ENCODE measurements around the gene ZBTB21. TPM values are rescaled to one million over a fixed set of nuclear protein-coding genes. Genes with fewer than 3 reads are reported as not detected.

The ZBTB21 gene
- total RNA-seq, 2 experiments from 2014 or later: 30.7 to 32.9 TPM

DNA sequence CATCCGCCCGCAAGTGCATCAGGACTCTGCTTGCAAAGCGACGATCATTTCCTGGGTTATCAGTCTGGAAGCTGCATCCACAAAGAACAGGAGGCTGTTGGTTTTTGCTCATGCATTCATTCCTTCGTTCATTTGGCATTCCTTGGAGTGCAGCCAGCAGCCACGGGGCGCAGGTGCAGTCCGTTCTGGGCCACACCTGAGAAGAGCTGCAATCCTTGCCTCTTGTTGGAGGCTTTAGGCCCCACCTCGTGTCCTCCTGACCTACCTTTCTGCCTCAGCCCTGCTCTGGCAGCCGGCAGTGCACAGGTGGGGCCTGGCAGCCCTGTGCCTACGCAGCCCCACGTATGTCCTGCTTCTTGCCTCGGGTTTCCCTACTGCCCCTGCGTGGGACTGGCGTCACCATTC is 36.7 kb downstream of the ZBTB21 start:
- Mint-ChIP-seq H3K36me3 (ENCODE audit: low read depth) (no peaks in the 10 kb centered on the region), H3K4me3 (no peak overlapping the region), H3K27me3 (no peaks in the 10 kb centered on the region), H3K4me1 (peaks cover 17% of the 10 kb centered on the region), H3K27ac (no peak overlapping the region), H3K9me3 (ENCODE audit: low read depth) (peaks cover 8% of the 10 kb centered on the region)
- DNase-seq (no peak), ATAC-seq (no peak)
- POLR2A ChIA-PET: no interaction called here
- intact Hi-C loops (cut with DNase I, micrococcal nuclease): no loop called here
- CTCF ChIA-PET: interaction anchor here (0.7 to 0.9 kb wide), 2 partner anchors 72 to 135 kb away, joined by 3 to 4 read pairs; no protein-coding TSS in a partner anchor

DNA sequence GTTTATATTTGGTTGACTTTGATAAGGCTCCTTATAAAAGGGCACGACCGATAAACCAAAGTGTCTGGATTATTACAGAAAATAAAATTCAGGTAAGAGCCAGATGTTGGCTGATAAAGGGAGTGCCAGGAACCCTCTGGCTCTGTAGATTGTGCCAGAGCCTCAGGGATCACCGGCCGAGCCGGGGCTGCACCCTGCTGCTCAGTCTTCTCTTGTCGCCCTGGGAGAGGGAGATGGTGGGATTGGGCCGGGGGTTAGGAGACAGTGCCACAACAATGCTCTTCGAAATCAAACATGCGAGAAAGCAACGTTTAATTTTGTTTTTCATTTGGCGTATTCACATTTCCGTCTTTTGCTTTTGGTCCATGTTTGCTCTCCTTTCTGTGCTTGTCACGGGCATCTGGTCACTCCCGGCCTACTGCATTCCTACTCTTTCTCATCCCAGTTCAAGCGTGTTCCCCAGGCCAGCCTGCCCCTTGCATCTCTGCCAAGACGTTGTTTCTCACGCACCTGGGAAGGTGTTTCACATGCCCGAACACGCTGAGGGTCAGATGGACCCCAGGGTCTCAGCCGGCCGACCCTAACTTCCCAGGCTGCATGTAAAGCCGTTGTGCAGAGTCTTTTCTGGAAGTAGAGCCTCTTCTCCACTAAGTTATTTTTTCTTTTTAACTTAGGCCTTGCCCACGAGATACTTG is 37.5 kb downstream of the ZBTB21 start:
- Mint-ChIP-seq H3K36me3 (ENCODE audit: low read depth) (no peaks in the 10 kb centered on the region), H3K27ac (no peak overlapping the region), H3K27me3 (no peaks in the 10 kb centered on the region), H3K9me3 (ENCODE audit: low read depth) (peaks cover 8% of the 10 kb centered on the region), H3K4me1 (peaks cover 17% of the 10 kb centered on the region), H3K4me3 (no peak overlapping the region)
- CTCF ChIA-PET: interaction anchor here (0.9 kb wide), 1 partner anchor 136 kb away, joined by 3 read pairs; no protein-coding TSS in a partner anchor
- POLR2A ChIA-PET: interaction anchor here (0.6 kb wide), 1 partner anchor 118 kb away, joined by 5 read pairs; no protein-coding TSS in a partner anchor
- DNase-seq (no peak), ATAC-seq (no peak)
- intact Hi-C loops (cut with DNase I, micrococcal nuclease): no loop called here

DNA sequence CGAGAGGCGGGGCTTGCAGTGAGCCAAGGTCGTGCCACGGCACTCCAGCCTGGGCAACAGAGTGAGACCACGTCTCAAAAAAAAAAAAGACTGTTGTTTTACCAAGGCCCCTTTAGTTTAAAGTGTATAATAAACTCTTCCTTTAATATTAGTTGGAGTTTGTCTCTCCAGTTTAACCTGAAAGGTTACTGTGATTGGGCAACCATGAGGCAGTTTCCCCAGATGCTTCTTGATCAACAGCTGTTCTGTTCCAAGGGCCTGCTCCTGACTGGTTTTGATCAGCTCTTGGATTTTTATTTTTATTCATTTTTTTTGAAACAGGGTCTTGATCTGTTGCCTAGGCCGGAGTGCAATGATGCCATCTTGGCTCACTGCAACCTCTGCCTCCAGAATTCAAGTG is 38.3 kb downstream of the ZBTB21 start:
- Mint-ChIP-seq H3K9me3 (ENCODE audit: low read depth) (peaks cover 8% of the 10 kb centered on the region), H3K36me3 (ENCODE audit: low read depth) (no peaks in the 10 kb centered on the region), H3K4me1 (peaks cover 17% of the 10 kb centered on the region), H3K27ac (no peak overlapping the region), H3K4me3 (no peak overlapping the region), H3K27me3 (no peaks in the 10 kb centered on the region)
- ATAC-seq: no peak
- no peak for DNase-seq
- POLR2A ChIA-PET: interaction anchor here (0.6 kb wide), 1 partner anchor 119 kb away, joined by 5 read pairs; no protein-coding TSS in a partner anchor
- intact Hi-C loops (cut with DNase I, micrococcal nuclease): no loop called here
- CTCF ChIA-PET: no interaction called here

DNA sequence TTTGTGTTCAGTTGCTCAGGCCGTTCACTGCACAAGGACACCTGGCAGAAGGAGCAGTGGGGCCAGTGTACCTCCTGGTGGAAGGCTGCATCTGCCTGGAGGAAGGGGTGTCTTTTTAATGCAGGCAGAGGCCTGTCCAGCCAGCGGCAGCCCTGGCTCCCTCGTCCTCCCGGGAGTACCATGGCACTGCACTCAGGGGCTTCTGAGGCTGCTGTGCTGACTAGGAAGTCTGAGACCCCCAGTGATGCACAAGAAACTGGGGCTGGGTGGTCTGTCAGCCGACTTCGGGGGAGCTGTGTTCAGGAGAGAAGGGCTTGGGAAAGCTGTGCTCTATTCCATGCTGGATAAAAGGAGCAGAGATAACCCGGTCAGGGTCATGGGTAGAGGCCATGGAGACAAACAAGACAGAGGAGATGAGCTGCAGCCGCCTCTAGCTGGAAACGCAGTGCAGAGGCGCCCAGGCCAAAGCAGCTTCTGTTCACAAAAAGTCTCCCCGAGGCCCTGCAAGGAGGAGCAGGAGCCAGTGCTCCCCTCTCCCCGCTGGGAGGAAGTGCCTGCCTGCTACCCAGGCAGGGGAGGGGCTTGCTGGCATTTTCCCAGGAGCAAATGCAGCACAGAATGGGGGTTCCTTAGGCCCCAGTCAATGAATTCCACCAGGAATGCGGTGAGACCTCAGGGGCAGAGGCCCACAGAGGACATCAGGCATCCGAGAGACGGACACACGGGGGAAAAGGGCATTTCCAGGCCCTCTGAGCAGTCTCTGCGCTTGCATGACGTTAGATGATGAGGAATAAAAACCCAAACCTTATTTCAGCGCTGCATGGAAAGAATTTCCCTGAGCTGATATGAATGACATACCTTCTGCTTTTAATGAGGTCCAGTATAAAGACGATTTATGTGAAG is 39.2 kb downstream of the ZBTB21 start:
- H3K9me3 Mint-ChIP-seq (ENCODE audit: low read depth): peaks cover 8% of the 10 kb centered on the region
- no peaks in the 10 kb centered on the region for H3K27me3 Mint-ChIP-seq
- CTCF ChIA-PET: interaction anchor here (0.7 kb wide), 1 partner anchor 94 kb away, joined by 3 read pairs; no protein-coding TSS in a partner anchor
- H3K4me3 Mint-ChIP-seq: no peak overlapping the region
- H3K4me1 Mint-ChIP-seq: peaks cover 17% of the 10 kb centered on the region
- intact Hi-C loops (cut with DNase I, micrococcal nuclease): no loop called here
- no peak overlapping the region for H3K27ac Mint-ChIP-seq
- DNase-seq: no peak
- POLR2A ChIA-PET: no interaction called here
- H3K36me3 Mint-ChIP-seq (ENCODE audit: low read depth): no peaks in the 10 kb centered on the region
- no peak for ATAC-seq

DNA sequence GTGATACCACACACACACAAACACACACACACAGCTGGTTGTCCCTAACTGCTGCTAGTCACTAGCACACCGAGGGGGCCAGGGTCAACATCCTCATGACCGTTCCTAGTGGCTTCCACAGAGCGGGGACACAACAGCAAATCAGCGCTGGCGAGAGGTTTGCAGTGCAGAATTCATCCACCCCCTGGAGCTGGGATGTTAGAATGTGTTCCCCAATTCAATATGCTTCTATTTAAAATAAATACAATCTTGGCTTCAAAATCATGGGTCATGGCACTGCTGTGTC is 40.1 kb downstream of the ZBTB21 start:
- Mint-ChIP-seq H3K4me1 (peaks cover 14% of the 10 kb centered on the region), H3K9me3 (ENCODE audit: low read depth) (peaks cover 8% of the 10 kb centered on the region), H3K27me3 (no peaks in the 10 kb centered on the region), H3K36me3 (ENCODE audit: low read depth) (no peaks in the 10 kb centered on the region), H3K4me3 (no peak overlapping the region), H3K27ac (no peak overlapping the region)
- intact Hi-C loops (cut with DNase I, micrococcal nuclease): no loop called here
- DNase-seq (no peak), ATAC-seq (no peak)
- ChIA-PET POLR2A (no interaction called here), CTCF (no interaction called here)

DNA sequence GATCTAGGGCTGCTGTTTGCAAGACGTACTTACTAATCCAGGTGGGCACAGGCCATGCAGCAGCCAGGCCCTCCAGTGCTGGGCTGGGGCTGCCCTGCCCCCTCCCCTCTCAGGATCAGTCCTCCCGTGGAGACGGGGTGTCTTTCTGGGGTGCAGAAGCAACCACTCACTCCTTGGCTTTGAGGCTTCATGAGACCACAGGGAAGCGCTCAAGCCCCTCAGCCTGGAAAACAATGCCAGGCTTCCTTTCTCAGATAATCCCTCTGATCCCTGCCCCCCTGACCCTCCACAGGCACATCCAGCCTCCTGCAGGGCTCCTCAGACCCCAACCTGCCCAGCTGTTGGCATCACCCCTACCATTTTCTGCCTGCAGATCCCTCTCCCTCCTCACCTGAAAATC is 42.5 kb downstream of the ZBTB21 start:
- Mint-ChIP-seq H3K4me1 (no peaks in the 10 kb centered on the region), H3K27ac (no peak overlapping the region), H3K4me3 (no peak overlapping the region), H3K27me3 (no peaks in the 10 kb centered on the region), H3K9me3 (ENCODE audit: low read depth) (peaks cover 1% of the 10 kb centered on the region), H3K36me3 (ENCODE audit: low read depth) (no peaks in the 10 kb centered on the region)
- CTCF ChIA-PET: no interaction called here
- intact Hi-C loops (cut with DNase I, micrococcal nuclease): no loop called here
- POLR2A ChIA-PET: no interaction called here
- DNase-seq (no peak), ATAC-seq (no peak)

DNA sequence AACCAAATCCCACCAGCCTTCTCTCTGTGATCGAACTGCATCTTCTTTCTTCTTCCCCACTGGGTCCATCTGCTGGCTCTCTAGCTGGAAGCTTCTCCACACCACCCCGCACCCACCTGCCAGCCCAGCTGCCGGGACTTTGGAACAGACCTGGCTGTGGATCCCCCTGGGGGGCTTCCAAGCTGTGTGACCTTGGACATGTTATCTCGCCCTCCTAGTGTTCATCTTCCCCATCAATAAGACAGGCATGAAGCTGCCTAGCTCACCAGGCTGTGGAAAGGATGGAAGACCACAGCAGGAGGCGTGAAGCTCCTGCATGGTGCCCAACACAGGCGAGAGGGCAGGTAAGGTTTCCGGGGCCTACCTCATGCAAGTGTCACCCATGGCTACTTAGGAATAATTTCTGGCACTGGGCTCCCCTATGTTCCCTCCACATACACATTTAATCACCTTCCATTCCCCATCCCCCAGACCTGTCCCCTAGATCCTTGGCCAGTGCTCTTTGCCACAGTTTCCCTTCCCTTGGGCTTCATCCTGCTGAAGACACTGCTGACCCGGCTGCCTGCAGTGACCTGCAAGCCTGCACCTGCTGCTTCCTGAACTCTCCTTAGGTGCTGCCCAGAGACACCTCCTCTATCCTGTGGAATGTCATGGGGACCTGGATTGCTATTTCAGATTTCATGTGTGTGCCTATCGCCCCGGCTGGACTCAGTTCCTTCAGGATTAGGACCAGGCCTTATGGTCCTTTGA is 43.1 kb downstream of the ZBTB21 start:
- Mint-ChIP-seq H3K9me3 (ENCODE audit: low read depth) (no peaks in the 10 kb centered on the region), H3K27ac (no peak overlapping the region), H3K4me1 (no peaks in the 10 kb centered on the region), H3K27me3 (no peaks in the 10 kb centered on the region), H3K36me3 (ENCODE audit: low read depth) (no peaks in the 10 kb centered on the region), H3K4me3 (no peak overlapping the region)
- intact Hi-C loops (cut with DNase I, micrococcal nuclease): no loop called here
- ChIA-PET CTCF (interaction anchor here (0.7 kb wide), 1 partner anchor 327 kb away, joined by 3 read pairs; no protein-coding TSS in a partner anchor), POLR2A (no interaction called here)
- DNase-seq (no peak), ATAC-seq (no peak)

DNA sequence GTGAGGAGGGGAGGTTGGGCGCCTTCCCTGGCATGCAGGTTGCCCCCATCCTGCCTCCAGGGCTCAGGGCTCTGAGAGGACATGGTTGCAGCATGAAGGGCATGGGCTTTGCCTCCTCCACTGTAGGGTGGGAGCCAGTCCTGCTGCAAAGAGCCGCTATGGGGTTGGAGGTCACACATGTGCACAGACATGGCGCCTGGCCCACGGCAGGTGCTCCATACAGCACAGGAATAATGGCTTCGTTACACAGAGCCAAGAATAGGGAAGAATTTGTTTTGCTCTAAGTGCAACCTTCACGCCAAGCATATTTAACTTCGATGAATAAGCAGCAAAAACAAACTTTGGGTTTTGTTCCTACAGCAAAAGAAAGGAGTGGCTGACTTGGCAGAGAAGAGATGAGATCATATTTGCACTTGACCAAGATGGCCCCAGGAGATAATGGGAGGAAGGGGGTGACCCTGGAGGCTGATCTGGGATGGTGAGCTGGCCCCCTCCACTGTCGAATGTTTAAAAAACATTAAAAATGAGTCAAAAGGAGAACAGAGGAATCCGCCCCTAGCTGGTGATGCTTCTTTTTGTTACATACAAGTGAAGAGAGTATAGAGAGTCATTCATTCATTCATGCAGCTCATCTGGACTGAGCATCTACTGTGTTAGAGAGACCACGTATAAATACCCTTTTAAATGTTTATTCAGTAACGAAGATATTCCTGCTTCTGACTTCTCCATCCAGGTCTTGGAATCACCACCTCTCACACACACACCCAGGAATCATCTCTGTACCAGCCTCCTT is 43.9 kb downstream of the ZBTB21 start:
- no peaks in the 10 kb centered on the region for H3K36me3 Mint-ChIP-seq (ENCODE audit: low read depth)
- CTCF ChIA-PET: interaction anchor here (0.7 kb wide), 1 partner anchor 326 kb away, joined by 3 read pairs; no protein-coding TSS in a partner anchor
- peaks cover 2% of the 10 kb centered on the region for H3K27me3 Mint-ChIP-seq
- POLR2A ChIA-PET: no interaction called here
- H3K9me3 Mint-ChIP-seq (ENCODE audit: low read depth): no peaks in the 10 kb centered on the region
- H3K4me3 Mint-ChIP-seq: no peak overlapping the region
- no peak overlapping the region for H3K27ac Mint-ChIP-seq
- ATAC-seq: no peak
- intact Hi-C loops (cut with DNase I, micrococcal nuclease): no loop called here
- DNase-seq: no peak
- no peaks in the 10 kb centered on the region for H3K4me1 Mint-ChIP-seq

DNA sequence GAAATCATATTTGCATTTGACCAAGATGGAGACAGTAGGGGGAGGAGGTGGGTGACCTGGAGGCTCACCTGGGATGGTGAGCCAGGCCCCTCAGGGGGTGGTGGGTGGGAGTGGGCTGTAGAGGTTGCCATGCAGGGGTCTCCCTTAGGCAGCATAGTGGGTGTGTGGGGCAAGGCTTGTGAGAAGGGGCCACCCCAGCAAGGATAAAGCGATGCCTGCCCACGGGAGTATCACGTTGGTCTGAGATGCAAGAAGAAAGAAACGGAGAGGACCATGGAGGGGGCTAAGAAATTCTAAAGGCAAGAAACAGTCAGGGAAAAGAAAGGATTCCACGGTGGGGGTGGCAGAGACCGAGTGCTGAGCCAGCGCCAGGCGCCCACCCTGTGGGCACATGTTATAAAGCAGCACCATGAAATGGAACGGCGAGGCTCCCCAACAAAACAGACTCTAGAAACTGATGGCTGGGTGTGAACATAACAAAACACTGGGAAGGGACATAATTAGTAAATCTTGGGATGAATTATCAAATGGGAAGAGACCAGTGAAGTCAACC is 44.6 kb downstream of the ZBTB21 start:
- Mint-ChIP-seq H3K27me3 (peaks cover 4% of the 10 kb centered on the region), H3K4me3 (no peak overlapping the region), H3K9me3 (ENCODE audit: low read depth) (no peaks in the 10 kb centered on the region), H3K27ac (no peak overlapping the region), H3K36me3 (ENCODE audit: low read depth) (no peaks in the 10 kb centered on the region), H3K4me1 (no peaks in the 10 kb centered on the region)
- ChIA-PET CTCF (no interaction called here), POLR2A (no interaction called here)
- DNase-seq: no peak
- ATAC-seq: no peak
- intact Hi-C loops (cut with DNase I, micrococcal nuclease): no loop called here

DNA sequence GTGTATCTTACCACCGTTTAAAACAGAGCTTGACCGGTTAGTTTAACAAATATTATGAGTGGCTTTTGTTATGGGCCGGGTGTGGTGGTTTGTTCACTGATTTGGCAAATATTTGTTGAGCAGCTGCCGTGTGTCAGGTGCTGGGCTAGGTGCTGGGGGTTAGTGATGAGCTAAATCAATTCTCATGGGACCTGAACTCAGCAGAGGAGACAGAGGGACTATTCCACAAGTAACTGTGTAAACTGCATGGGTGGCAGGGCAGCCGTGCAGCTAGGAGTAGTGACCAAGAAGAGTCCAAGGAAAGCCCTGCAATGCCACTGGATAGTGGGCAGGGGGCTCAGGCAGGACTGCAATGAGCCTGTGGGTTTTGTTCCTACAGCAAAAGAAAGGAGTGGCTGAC is 45.1 kb downstream of the ZBTB21 start:
- ChIA-PET POLR2A (no interaction called here), CTCF (no interaction called here)
- H3K27me3 Mint-ChIP-seq: peaks cover 4% of the 10 kb centered on the region
- no peaks in the 10 kb centered on the region for H3K4me1 Mint-ChIP-seq
- no peak overlapping the region for H3K4me3 Mint-ChIP-seq
- H3K9me3 Mint-ChIP-seq (ENCODE audit: low read depth): no peaks in the 10 kb centered on the region
- H3K36me3 Mint-ChIP-seq (ENCODE audit: low read depth): no peaks in the 10 kb centered on the region
- ATAC-seq: no peak
- no peak overlapping the region for H3K27ac Mint-ChIP-seq
- no peak for DNase-seq
- intact Hi-C loops (cut with DNase I, micrococcal nuclease): no loop called here

DNA sequence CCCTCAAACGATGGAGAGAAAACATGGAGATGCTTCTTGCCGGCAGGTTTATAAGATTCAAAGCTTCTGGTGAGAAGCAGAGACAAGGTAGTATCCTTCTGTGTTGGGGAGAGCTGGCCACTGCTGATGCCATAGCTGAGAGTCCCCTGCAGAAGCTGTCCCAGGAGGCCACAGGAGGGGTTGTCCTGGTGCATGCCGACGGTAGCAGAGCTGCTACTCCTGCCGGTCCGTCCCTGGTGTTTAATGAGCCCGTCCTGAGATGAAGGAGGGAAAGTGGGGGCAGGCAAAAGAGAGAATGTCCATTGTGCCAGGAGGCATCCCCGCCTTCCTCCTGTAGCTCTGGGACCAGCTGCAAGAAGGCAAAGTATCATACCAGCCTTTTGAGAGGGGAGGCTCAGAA is 46.0 kb downstream of the ZBTB21 start:
- ATAC-seq (no peak), DNase-seq (no peak)
- ChIA-PET CTCF (no interaction called here), POLR2A (no interaction called here)
- Mint-ChIP-seq H3K27me3 (peaks cover 4% of the 10 kb centered on the region), H3K27ac (no peak overlapping the region), H3K36me3 (ENCODE audit: low read depth) (no peaks in the 10 kb centered on the region), H3K4me1 (no peaks in the 10 kb centered on the region), H3K4me3 (no peak overlapping the region), H3K9me3 (ENCODE audit: low read depth) (no peaks in the 10 kb centered on the region)
- intact Hi-C loops (cut with DNase I, micrococcal nuclease): no loop called here

All from activated CD4-positive, alpha-beta T cell treated with anti-CD3 and anti-CD28 coated beads for 36 hours (primary cell).